HG03469 (cell line): ENCODE measurements around the gene KLRC4.
"Not testable (repeated sequence)": the region's sequence is repeated elsewhere in the genome, so short reads cannot be mapped to it uniquely, and the experiment has no call there.

Experiments used
- ATAC-seq: cut with Tn5 transposase; IDR thresholded peaks from one replicate; pipeline ENCODE4 v1.9.1; 2021; ENCODE audit warnings: mild to moderate bottlenecking, moderate library complexity, moderate number of reproducible peaks; ENCODE audit not compliant: unreplicated experiment

The KLRC4 gene

GRCh38 chr12:10409392-10409791 lies at the start of gene KLRC4:
Gene KLRC4 (minus strand): TSS chr12:10409757. CDS start chr12:10409575, 182 bp downstream.
- ATAC-seq = no peak

GRCh38 chr12:10457760-10458159 lies 48.2 kb upstream of the KLRC4 start:
- no peak for ATAC-seq

GRCh38 chr12:10456856-10457255 lies 47.3 kb upstream of the KLRC4 start:
- ATAC-seq = no peak

- ATAC-seq = no peak
These were observed 46.2 kb upstream of the KLRC4 start for GRCh38 chr12:10455766-10456165.

- ATAC-seq = no peak
These were observed 45.0 kb upstream of the KLRC4 start for GRCh38 chr12:10454531-10454930.

- no peak for ATAC-seq
These were observed 43.6 kb upstream of the KLRC4 start, which contains the start of gene KLRC1 for GRCh38 chr12:10453156-10453555. Gene KLRC1 (minus strand): TSS chr12:10453377. CDS start chr12:10451156, 2,221 bp downstream.

- no peak for ATAC-seq
These were observed 38.7 kb upstream of the KLRC4 start for GRCh38 chr12:10448236-10448635.

- not testable (repeated sequence) for ATAC-seq
These were observed 36.5 kb upstream of the KLRC4 start for GRCh38 chr12:10446052-10446451.

- ATAC-seq = not testable (repeated sequence)
These were observed 31.6 kb upstream of the KLRC4 start for GRCh38 chr12:10441144-10441543.

- ATAC-seq = not testable (repeated sequence)
These were observed 30.2 kb upstream of the KLRC4 start for GRCh38 chr12:10439608-10440274.

- ATAC-seq = not testable (repeated sequence)
These were observed 28.0 kb upstream of the KLRC4 start for GRCh38 chr12:10437601-10438000.

GRCh38 chr12:10435816-10436215 lies 26.3 kb upstream of the KLRC4 start, which contains the start of gene KLRC2:
Gene KLRC2 (minus strand): TSS chr12:10436010. CDS start chr12:10435986, 24 bp downstream.
- not testable (repeated sequence) for ATAC-seq

- ATAC-seq = not testable (repeated sequence)
These were observed 21.1 kb upstream of the KLRC4 start for GRCh38 chr12:10430623-10431022.

GRCh38 chr12:10425938-10426337 lies 16.4 kb upstream of the KLRC4 start:
- ATAC-seq = not testable (repeated sequence)

- ATAC-seq = not testable (repeated sequence)
These were observed 14.8 kb upstream of the KLRC4 start for GRCh38 chr12:10424260-10424899.

GRCh38 chr12:10422159-10422558 lies 12.6 kb upstream of the KLRC4 start:
- ATAC-seq = not testable (repeated sequence)

GRCh38 chr12:10420334-10420733 lies 10.8 kb upstream of the KLRC4 start, which contains the start of gene KLRC3:
Gene KLRC3 (minus strand): TSS chr12:10420595. CDS start chr12:10420550, 45 bp downstream.
- not testable (repeated sequence) for ATAC-seq

- no peak for ATAC-seq
These were observed 715 bp downstream of the KLRC4 start for GRCh38 chr12:10408842-10409241.

- no peak for ATAC-seq
These were observed 2.8 kb downstream of the KLRC4 start for GRCh38 chr12:10406725-10407124.

GRCh38 chr12:10405294-10405693 lies 4.3 kb downstream of the KLRC4 start:
- ATAC-seq = no peak

GRCh38 chr12:10404798-10405197 lies 4.8 kb downstream of the KLRC4 start:
- no peak for ATAC-seq

GRCh38 chr12:10400829-10401228 lies 8.7 kb downstream of the KLRC4 start:
- no peak for ATAC-seq
